Measurements from ENCODE around the gene CDK4.

CDK4 gene

GRCh38 chr12:57737467-57738460, 14.3 kb downstream of the CDK4 start:
- no peak for DNase-seq

DNA sequence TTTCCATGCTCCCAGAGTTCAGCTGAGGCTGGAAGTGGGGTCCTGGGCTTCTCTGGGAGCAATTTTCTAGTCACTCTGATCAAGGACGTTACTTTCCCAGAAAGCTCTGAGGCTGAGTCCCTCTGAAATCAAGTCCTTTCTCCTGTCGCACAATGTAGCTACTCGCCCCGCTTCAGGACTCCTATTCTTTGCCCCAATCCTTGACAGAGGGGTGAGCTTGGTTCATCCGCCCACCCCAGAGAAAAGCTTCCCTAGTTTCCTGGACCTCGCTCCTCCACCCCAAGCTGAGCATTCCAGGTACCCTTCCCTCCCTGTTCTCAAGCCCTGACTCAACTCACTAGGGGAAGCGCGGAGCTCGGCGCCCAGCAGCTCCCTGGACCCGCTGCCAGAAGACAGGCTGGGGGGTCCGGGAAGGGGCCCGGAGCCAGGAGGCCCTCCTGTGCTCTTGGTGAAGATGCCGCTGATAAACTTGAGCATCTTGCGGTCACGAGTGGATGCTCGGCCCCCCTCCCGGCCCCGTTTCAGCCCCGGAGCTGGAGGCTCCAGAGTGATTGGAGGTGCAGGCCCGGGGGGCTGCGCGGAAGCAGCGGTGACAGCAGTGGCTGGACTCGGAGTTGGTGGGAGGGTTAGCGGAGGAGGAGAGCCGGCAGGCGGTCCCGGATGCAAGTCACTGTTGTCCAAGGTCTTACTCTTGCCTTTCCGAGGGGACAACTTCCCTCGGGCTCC, 15.2 kb downstream of the CDK4 start:
- DNase-seq = no peak

DNA sequence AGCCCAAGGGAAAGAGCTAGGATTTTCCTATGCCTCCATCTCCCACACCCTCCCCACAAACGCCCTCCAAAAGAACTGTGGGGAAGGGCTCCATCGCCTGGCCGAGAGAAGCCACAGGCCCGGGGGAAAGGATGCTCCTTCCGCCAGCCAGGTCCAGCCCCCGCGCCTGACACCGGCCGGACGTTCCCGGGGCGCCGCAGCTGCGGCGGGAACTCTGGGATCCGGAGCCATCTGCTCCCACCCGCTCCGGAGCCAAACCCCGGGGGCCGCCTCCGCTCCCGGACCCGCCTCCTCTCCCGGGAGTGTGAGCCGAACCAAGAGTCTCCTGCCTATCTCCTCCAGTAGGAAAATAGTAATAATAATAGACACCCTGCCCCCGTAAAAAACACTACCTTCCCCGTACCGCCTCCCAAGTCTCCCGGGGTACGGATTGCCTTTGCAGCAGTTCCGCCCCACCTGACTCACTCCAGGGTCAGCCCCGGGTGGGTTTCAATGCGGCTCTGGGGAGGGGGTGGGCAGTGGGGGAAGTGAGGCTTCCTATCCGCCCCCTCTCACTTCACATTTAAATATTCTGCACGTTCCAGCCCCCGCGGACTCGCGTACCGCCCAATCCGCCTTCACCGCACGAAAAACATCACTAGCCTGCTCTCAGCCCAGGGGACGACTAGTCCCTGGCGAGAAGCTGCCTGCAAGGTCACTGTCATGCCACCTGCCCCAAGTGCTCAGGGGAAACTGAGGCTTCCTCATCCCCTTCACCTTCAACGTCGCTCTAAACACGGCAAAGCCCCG, 16.0 kb downstream of the CDK4 start:
- DNase-seq = no peak

- DNase-seq = no peak
These were observed 16.8 kb downstream of the CDK4 start for GRCh38 chr12:57735198-57735855.

DNA sequence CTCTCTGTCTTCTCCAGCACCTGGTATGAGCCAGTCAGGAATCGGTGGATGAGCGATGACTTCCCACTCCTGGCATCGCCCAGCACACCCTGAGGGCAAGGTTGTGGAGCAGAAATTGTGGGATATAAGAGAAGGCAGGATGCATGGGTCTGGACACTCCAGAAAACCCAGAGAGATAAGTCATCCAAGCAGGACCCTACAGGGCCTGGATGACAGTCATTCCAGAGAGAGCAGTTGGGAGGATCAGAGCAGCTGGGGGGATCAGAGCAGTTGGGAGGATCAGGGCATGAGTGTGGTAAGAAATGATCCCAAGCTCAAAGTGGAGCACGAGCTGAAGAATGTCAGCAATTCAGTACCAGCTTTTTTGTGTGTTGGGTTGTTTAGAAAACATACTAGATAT, 17.5 kb downstream of the CDK4 start:
- DNase-seq = no peak

GRCh38 chr12:57733928-57734327, 18.2 kb downstream of the CDK4 start:
- DNase-seq = no peak

DNA sequence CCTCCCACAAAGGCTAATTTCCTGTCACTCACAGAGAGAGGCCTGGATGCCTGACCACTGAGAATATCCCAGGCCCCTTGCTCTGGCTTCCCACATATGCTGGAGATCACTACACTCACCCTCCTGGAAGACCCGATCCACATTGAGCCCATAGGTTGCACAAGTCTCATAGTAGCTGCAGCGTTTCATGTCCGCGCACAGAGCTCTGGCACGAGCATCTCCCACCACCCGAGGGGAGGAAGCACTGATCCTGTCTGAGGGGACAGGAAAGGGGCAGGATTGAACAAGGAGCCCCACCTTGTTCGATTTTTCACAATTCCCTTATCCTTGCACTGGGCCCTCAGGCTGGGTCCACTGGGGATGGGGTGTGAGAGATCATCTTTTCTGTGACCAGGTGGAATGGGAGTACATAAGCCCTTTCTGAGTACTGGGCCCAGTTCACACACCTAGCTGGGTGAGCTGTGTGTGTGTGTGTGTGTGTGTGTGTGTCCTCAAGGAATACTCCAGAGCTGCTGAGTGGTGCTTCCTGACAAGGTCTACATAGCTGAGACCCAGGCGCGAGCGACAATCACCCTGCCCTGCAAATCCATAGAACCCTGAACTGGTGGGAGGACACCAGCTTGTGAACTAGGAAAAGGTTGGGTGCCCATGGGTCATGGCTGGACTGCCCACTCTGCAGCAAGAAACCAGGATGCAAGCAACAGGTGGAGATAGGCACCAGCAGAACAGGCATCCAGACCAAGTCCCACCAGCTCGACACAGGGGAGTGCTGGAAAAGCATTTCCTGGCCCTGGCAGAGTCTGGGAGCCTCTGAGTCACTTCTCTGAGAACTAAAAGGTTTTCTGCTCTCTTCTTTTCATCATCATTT, 19.1 kb downstream of the CDK4 start:
- DNase-seq = no peak

GRCh38 chr12:57732270-57732669, 19.8 kb downstream of the CDK4 start:
- no peak for DNase-seq

DNA sequence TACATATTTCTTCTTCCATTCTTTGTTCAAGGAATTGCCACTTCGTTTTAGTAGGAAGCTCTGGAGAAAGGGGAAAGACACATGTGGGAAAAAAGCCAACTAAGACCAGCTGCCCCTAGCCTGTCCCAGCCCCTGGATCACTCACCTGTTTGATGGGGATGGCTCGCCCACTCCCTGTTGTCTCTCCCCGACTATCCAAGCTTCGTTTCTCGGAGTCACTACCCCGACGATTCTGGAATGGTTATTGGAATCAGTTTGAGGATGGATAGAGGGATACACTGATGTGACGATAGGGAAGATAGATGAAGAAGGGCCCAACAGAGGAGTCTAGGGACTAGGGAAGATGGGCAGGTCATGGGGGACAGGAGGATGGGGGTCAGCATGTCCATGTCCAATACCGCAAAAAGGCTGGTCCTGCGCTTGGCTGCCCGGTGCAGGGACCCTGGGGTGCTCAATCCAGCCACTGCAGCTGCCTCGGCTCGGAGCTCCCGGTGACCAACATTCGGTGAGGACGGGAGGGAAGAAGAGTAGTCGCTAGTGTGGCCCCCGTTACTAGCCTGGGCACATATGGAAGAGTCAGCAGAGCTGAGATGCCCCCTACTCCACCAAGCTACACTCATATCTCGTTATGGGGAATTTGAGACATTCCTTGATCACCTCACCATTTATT, 20.6 kb downstream of the CDK4 start:
- no peak for DNase-seq

- no peak for DNase-seq
These were observed 21.6 kb downstream of the CDK4 start for GRCh38 chr12:57730336-57731067.

- DNase-seq = peak; percentile 33
These were observed 22.7 kb downstream of the CDK4 start for GRCh38 chr12:57729321-57729844.

DNA sequence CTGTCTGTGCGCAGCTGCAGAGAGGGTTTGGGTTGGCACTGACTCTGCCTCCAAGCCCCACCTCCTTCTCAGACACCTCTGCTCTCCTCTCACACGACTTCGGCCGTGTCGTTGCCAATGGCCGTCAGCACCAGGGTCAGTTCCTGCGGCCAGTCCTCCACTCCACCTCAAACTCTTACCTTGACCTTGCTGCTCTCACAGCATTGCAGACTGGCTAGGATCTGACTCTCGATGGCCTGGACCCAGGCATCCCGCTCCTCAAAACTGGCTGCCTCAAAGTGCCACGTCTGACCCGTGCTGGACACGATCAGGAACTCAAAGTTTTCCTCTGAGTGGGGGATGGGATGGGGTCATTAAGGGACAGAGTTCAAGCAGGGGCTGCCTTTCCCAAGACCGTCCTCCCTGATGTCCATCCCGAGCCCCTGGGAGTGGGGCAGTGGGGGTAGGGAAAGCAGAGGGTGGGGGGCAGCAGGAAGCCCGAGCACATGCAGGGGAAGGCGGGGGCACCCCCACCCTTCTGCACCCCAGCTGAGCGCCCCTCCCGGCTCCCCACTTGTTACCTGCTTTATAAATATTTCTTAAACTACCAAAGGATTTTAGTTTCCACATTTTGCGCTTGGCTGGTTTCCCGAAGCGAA, 24.2 kb downstream of the CDK4 start:
- DNase-seq = peak; percentile 33

DNA sequence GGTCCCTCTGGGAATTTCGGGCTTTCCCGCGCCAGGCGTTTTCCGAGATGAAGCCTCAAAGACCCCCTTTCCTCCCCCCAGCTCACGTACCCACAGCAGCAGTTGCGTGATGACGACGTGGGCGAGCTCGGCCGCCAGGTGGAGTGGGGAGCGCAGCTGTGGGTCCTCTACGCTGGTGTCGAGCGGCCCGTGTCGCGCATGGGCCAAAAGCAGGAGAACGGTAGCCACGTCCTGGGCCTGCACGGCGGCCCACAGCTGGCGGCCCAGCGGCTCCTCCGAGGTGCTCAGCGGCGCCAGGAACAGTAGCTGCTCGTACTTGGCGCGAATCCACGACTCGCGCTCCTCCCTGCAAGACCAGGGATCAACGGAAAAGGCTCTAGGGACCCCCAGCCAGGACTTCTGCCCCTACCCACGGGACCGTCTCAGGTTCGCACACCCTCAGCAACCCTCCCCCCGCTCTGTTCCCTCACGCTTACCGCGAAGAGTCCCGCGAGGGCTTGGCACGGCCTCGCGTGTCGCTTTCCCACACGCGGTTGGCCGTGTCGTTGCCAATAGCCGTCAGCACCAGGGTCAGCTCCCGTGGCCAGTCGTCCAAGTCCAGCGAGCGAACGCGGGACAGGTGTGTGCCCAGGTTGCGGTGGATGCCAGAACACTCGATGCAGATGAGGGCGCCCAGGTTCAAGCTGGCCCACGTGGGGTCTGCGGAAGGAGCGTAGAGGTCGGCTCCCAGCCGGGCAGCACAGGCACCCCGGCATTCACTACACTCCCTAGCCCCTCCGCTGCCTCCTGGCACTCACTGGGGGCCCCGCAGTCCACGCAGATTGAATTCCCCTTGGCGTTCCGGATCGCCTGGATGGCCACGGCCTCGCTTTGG, 25.0 kb downstream of the CDK4 start:
- no peak for DNase-seq

DNA sequence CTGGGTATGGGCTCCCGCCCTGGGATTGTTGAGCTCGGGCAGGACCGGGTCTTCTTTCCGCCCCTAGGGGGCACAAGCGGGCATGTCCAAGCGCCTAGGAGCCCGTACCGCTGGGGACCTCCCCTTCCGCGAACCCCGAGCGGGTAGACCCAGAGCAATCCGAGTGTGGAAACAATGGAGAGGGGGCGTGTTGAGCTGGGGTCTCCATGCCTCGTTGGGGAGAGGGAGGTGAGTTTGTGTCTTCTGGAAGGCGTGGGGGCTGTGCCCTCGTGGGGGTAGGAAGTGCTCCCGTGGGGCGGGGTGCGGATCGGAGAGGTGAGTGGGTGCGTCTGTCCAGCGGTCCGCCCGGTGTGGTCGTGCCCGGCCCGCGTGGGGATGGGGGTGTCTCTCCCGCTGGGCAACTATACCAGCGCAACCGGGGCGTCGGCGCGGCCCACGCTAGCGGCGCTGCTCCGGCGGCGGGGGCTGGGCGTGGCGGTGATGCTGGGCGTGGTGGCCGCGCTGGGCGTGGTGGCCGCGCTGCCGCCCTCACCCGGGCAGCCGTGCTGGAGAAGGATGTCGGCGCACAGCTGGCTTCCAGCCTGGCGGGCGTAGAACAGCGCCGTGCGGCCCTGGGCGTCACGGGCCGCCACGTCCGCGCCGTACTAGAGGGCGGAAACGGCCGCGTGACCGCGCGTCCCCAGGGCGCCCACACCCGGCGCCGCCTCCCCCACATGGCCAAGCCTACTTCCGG, 25.8 kb downstream of the CDK4 start:
- DNase-seq = peak; percentile 61

DNA sequence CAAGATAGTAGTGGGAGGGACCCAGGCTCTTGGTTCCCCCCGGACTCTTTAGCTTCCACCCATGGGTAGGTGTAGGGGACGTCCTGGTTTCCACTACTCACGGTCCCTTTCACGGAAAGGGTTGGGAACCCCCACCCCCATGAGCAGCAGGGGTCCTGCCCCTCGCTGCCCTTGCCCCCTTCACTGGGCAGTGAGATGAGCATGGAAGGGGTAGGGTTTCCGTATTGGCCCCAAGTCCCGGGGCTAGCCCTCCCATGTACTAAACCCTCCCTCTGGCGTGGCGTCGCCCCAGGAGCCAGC, 26.3 kb downstream of the CDK4 start:
- DNase-seq = no peak

GRCh38 chr12:57724936-57725740, 27.0 kb downstream of the CDK4 start:
- no peak for DNase-seq
